HFFc6 (cell line): Measurements from ENCODE around the gene DYNC1H1. TPM values are rescaled to one million over a fixed set of nuclear protein-coding genes. Genes with fewer than 3 reads are reported as not detected.

Experiments
- DNase-seq: peaks from one replicate; pipeline ENCODE4 v3.0.0-alpha.2; 2018
- H3K27ac Mint-ChIP-seq: 2 replicates; pipeline ENCODE4 v1.8.0; 2020; ENCODE audit warnings: mild to moderate bottlenecking, mixed read lengths
- H3K27me3 Mint-ChIP-seq: 2 replicates; pipeline ENCODE4 v1.8.0; 2021; ENCODE audit warnings: mild to moderate bottlenecking, moderate library complexity, mixed read lengths; ENCODE audit not compliant: insufficient read depth
- H3K36me3 Mint-ChIP-seq: 2 replicates; pipeline ENCODE4 v1.8.0; 2021; ENCODE audit warnings: low read depth, mixed read lengths
- H3K4me1 Mint-ChIP-seq: 2 replicates; pipeline ENCODE4 v1.8.0; 2020; ENCODE audit warnings: low read depth, mixed read lengths
- H3K4me3 Mint-ChIP-seq: 2 replicates; pipeline ENCODE4 v1.8.0; 2020; ENCODE audit warnings: mild to moderate bottlenecking, moderate library complexity, mixed read lengths
- H3K9me3 Mint-ChIP-seq: 2 replicates; pipeline ENCODE4 v1.8.0; 2020; ENCODE audit warnings: mild to moderate bottlenecking, mixed read lengths
- CTCF ChIP-seq: fragments of 200-600 bp; sonication (generic); IDR thresholded peaks from 2 replicates; pipeline ENCODE4 v1.5.0; 2021; ENCODE audit warnings: antibody characterized with exemption, mild to moderate bottlenecking
- total RNA-seq, 6 experiments: library from RNA; stranded (reverse); fragmentation: NEBNext Ultra II Directional; extraction: Animal tissue kit (Norgen Biotek cat#: 25700); gene quantifications; 2 replicates in 1 of 6; 3 replicates in 5 of 6; pipeline ENCODE4 v1.2.3, GENCODE V29; 2021

The DYNC1H1 gene
- total RNA-seq, 6 experiments from 2014 or later = 364 to 643 (median 408) TPM

DNA sequence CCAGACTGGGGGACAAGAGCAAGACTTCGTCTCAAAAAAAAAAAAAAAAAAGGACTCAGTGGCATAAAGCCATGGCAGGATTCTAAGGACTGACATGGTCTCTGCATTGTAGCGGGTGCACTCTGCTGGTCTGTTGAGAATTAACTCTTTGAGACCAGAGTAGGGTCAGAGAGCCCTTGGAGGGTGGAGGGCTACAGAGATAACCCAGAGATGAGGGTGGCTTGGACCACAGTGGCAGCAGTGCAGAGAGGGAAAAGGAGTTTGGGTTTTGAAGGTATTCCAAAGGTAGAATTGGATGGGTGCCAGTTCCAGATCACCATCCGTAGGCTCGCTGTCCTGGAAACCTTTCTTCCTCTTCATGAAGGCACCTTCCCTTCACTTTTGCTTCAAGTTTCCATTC, 14.3 kb upstream of the DYNC1H1 start:
- Mint-ChIP-seq H3K36me3 (peaks cover 5% of the 10 kb centered on the region; the same call in 1 of the 2 replicates), H3K4me1 (peaks cover 13% of the 10 kb centered on the region), H3K4me3 (no peak overlapping the region), H3K27ac (peak overlapping the region; percentile 24; the same call in 1 of the 2 replicates), H3K27me3 (no peaks in the 10 kb centered on the region; the same call in 1 of the 2 replicates), H3K9me3 (no peaks in the 10 kb centered on the region)
- DNase-seq = no peak
- TF ChIP-seq CTCF = no peak

DNA sequence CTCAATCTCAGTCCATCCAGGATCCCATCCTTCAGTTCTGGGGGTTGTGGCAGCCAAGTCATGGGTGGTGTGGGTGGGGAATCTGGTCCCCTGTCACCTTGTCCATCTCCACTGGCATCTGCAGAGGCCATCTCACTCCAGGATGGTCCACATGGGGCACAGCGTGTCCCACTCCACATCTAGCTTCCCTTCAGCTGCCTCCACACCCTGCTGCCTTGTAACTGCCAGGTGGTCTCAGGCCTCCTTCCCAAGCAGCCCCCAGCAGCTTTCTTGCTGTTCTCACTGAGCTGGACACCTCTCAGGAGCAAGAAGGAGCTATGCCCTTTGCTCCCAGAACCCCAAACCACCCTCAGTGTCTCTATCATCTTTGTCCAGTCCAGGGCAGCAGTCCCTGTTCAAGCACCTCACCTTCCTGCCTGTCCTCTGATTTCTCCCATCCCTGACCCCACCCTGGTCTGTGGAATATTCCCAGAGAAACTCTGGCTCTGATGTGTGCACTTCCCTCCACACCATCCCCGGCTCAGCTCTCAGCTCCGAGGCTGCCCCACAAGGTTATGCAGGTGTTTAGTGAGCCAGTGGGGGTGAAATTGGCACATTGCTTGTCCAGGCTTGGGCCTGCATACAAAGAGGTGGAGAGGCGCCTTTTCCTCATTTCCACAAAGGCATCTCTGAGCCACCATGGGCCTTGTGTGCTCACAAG, 13.7 kb upstream of the DYNC1H1 start:
- peak overlapping the region; percentile 25; the same call in 1 of the 2 replicates for H3K4me3 Mint-ChIP-seq
- peaks cover 13% of the 10 kb centered on the region for H3K4me1 Mint-ChIP-seq
- H3K27me3 Mint-ChIP-seq = no peaks in the 10 kb centered on the region; the same call in 1 of the 2 replicates
- peak overlapping the region; percentile 24; the same call in 1 of the 2 replicates for H3K27ac Mint-ChIP-seq
- no peaks in the 10 kb centered on the region for H3K9me3 Mint-ChIP-seq
- DNase-seq = no peak
- H3K36me3 Mint-ChIP-seq = peaks cover 5% of the 10 kb centered on the region; the same call in 1 of the 2 replicates
- TF ChIP-seq CTCF = no peak

DNA sequence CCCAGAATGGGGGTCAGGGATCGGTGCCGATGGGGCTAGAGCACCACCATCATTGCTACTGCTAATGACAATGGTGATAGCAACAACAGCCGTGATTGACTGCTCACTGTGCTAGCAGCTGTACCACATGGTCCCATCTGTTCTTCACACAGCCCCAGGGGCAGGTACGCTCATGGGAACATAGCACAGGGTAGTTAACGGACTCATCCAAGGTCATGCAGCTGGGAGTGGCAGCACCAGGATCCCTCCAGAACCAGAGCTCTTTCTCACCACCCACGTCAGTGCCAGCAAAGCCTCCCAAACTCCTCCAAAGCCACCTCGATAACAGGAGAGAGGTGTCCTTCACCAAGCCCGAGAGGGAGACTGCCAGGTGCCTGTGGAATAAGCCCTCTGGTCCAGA, 11.2 kb upstream of the DYNC1H1 start:
- peaks cover 5% of the 10 kb centered on the region; the same call in 1 of the 2 replicates for H3K36me3 Mint-ChIP-seq
- H3K27me3 Mint-ChIP-seq = no peaks in the 10 kb centered on the region
- H3K27ac Mint-ChIP-seq = no peak overlapping the region
- no peak for TF ChIP-seq CTCF
- peaks cover 8% of the 10 kb centered on the region; the same call in 1 of the 2 replicates for H3K4me1 Mint-ChIP-seq
- H3K9me3 Mint-ChIP-seq = no peaks in the 10 kb centered on the region
- no peak overlapping the region for H3K4me3 Mint-ChIP-seq
- no peak for DNase-seq

- H3K27me3 Mint-ChIP-seq = no peaks in the 10 kb centered on the region; the same call in 1 of the 2 replicates
Measured at GRCh38 chr14:101954501-101954900, 9.9 kb upstream of the DYNC1H1 start.

DNA sequence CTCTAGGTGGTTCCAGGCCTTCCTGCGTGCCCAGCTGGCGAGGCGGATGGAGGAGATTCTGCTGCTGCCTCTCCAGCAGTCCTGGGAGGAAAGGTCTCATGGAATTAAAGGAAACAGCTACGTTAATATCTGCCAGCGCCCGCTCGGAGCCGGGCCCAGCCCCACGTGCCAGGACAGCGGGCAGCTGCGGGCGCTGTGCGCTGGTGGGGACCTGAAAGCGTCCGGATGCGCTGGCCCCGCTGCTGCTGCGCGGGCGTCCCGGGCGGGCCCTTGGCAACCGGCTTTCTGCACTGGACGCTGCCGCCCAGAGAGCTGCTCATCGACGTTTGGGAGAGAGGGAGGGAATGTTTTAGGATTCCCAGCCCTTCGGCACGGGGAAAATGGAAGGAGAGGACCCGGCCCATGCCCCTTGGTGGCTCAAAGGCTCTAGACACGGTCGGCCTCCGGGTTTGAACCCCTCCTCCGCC, 8.6 kb upstream of the DYNC1H1 start:
- no peak for DNase-seq
- H3K4me3 Mint-ChIP-seq = no peak overlapping the region
- H3K4me1 Mint-ChIP-seq = peaks cover 14% of the 10 kb centered on the region
- H3K27me3 Mint-ChIP-seq = no peaks in the 10 kb centered on the region; the same call in 1 of the 2 replicates
- H3K27ac Mint-ChIP-seq = no peak overlapping the region
- no peak for TF ChIP-seq CTCF
- H3K36me3 Mint-ChIP-seq = no peaks in the 10 kb centered on the region
- H3K9me3 Mint-ChIP-seq = no peaks in the 10 kb centered on the region

More at GRCh38 chr14:101954501-101954900, 9.9 kb upstream of the DYNC1H1 start:
- H3K27ac Mint-ChIP-seq = no peak overlapping the region
- no peak overlapping the region for H3K4me3 Mint-ChIP-seq
- peaks cover 7% of the 10 kb centered on the region for H3K4me1 Mint-ChIP-seq
- no peak for DNase-seq
- no peaks in the 10 kb centered on the region for H3K9me3 Mint-ChIP-seq
- no peaks in the 10 kb centered on the region for H3K36me3 Mint-ChIP-seq
- TF ChIP-seq CTCF = no peak
